HG02798 (cell line): ENCODE measurements around the gene CCDC146.

Experiments
- ATAC-seq: cut with Tn5 transposase; IDR thresholded peaks from one replicate; pipeline ENCODE4 v1.9.1; 2021; ENCODE audit warnings: mild to moderate bottlenecking; ENCODE audit not compliant: unreplicated experiment, poor library complexity

Gene CCDC146

DNA sequence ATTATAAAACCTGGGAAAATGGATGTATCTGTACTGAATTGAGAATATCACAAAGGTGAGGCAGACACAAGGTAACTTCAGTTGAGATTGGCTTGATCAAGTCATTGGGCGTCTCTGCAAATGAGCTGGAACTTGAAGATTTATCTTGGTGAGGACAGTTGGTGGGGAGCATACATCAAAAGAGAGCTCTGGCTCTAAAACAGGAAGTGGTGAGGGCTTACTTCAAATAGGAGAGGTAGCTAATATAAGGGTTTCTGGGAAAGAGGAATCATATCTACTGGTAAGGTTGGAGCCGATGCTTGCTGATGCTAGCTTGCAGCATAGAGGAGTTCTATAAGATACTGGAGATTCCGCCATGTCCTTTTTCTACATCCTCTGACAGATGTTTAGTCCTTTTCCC lies 117.1 kb downstream of the CCDC146 start:
- no peak for ATAC-seq

DNA sequence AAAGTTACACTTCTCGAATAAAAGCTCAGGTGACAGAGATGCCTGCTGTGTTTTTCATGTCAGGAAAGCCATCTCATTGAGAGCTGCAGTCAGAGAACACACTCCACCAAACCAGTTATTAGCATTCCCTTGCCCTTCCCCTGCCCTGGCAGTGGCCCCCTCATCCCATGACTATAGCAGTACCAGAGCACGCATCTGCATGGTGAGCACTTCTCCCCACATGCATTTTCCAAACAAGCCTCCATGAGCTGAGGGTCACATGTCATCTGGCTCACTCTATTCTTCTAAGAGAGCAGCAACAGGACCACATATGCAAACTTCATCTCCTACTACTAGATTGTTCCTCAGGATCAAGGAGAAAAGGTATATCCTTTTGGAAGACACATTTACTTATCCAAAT lies 119.7 kb downstream of the CCDC146 start:
- no peak for ATAC-seq

GRCh38 chr7:77242554-77242953 lies 120.1 kb downstream of the CCDC146 start:
- no peak for ATAC-seq

- no peak for ATAC-seq
Measured at GRCh38 chr7:77244222-77244934, 122.0 kb downstream of the CCDC146 start.

GRCh38 chr7:77245015-77245755 lies 122.8 kb downstream of the CCDC146 start:
- no peak for ATAC-seq

GRCh38 chr7:77246026-77246640 lies 123.7 kb downstream of the CCDC146 start:
- no peak for ATAC-seq

- ATAC-seq = peak; percentile 83
Measured at GRCh38 chr7:77247206-77247850, 124.9 kb downstream of the CCDC146 start.

- ATAC-seq = no peak
Measured at GRCh38 chr7:77248154-77248553, 125.7 kb downstream of the CCDC146 start.

GRCh38 chr7:77252506-77252905 lies 130.1 kb downstream of the CCDC146 start:
- ATAC-seq = no peak

DNA sequence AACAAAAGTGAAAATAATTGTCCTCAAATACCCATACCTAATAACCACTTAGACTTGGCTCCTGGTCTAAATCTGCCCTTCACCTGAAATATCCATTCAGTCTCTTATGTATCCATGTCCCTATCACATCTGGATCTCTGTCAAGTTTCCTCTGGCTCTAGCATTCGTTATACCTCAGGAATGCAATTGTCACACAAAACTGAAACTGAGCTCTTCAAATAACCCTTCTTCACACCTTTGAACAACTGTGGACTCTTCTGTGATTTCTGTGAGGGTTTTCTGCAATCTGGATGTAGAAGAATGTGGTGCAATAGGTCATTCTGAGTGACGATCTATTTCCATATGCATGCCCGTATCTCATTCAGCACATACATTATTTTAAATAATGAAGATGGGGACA lies 130.7 kb downstream of the CCDC146 start:
- ATAC-seq = no peak

DNA sequence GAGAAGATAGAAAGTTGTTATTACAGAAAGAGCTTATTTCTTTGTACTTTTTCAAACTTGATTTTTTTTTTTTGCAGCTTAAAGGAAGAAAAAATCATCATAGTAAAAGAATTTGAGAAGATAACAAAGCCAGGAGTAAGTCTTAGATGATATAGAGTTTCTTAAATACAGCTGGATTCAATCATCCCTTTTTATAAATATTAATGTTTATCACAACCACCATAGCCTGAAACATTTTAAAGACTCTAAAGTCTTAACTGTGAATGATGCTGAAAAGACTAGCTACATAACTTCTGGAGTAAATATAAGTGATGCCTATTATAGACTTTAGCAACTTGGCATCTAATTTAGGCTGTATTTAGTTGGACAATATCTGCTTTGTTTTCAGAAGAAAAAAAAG lies 132.0 kb downstream of the CCDC146 start:
- no peak for ATAC-seq

- ATAC-seq = no peak
Measured at GRCh38 chr7:77254915-77255314, 132.5 kb downstream of the CCDC146 start.

DNA sequence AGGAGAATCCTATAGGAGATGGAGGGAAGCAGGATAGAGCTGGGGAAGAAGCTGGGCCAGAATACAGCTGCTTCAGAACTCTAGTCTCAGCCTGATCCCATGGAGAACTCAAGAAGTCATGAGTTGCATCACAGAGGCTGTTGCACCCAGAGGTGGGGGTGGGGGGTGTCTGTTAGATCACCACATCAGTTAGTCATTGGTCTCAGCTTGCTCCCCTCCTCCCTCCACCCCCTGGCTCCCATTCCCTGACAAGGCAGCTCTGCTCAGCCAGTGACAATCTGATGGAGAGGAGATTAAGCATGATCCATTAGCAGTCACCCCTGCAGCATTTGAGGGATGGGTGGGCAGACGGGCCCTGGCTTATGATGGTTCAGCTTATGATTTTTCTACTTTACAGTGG lies 135.6 kb downstream of the CCDC146 start:
- no peak for ATAC-seq

DNA sequence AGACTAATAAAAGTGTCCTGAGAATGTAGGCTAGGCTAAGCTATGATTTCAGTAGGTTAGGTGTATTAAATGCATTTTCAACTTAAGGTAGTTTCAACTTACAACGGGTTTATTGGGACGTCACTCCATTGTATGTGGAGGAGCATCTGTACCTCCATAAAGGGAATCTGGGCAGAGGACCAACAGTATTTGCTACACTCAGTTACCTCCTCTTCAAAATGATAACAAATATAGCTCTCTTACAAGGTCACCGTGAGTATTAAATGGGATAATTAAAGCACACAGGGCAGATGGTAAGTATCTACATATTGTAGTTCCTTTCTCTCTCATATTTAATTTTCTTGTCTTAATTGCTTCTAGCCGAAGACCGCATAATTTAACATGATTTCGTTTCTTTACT lies 136.2 kb downstream of the CCDC146 start:
- no peak for ATAC-seq

- no peak for ATAC-seq
Measured at GRCh38 chr7:77262316-77262715, 139.9 kb downstream of the CCDC146 start.

- ATAC-seq = no peak
Measured at GRCh38 chr7:77265666-77266065, 143.3 kb downstream of the CCDC146 start.

DNA sequence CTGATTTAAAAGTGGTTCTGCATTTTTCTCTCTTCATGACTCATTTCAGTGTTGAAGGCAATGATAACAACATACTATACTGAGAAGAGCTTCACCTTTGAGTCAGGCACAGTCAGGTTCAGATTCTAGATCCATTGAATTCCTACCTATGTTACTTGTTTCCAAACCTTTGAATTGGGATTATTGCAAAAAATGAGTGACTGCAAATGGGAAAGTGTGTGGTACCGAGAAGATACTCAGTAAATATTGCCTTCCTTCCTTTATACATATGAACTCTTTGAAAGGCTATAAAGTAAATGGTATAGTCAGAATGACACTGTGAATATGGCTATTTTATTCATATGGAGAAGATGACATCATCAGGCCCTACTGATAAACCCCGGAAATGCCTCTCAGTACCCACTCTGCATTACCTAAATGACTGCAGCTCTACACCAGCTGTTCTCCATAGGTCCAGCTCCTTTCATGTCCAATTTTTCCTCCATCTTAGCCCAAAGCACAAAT lies 143.9 kb downstream of the CCDC146 start:
- ATAC-seq = peak; percentile 79

- ATAC-seq = peak; percentile 83
Measured at GRCh38 chr7:77269360-77270093, 147.1 kb downstream of the CCDC146 start.

- ATAC-seq = no peak
Measured at GRCh38 chr7:77270094-77270480, 147.7 kb downstream of the CCDC146 start.

- ATAC-seq = no peak
Measured at GRCh38 chr7:77271766-77272165, 149.4 kb downstream of the CCDC146 start.
